Measurements from ENCODE around the gene TLR8. TPM values are rescaled to one million over a fixed set of nuclear protein-coding genes. Genes with fewer than 3 reads are reported as not detected.
A peak's percentile ranks its signal among the peaks of the same experiment; 100 is the strongest.
"Not testable (repeated sequence)": the region's sequence is repeated elsewhere in the genome, so short reads cannot be mapped to it uniquely, and the experiment has no call there.

The TLR8 gene
- total RNA-seq, 1 donor from 2014 or later = 1.5 TPM

DNA sequence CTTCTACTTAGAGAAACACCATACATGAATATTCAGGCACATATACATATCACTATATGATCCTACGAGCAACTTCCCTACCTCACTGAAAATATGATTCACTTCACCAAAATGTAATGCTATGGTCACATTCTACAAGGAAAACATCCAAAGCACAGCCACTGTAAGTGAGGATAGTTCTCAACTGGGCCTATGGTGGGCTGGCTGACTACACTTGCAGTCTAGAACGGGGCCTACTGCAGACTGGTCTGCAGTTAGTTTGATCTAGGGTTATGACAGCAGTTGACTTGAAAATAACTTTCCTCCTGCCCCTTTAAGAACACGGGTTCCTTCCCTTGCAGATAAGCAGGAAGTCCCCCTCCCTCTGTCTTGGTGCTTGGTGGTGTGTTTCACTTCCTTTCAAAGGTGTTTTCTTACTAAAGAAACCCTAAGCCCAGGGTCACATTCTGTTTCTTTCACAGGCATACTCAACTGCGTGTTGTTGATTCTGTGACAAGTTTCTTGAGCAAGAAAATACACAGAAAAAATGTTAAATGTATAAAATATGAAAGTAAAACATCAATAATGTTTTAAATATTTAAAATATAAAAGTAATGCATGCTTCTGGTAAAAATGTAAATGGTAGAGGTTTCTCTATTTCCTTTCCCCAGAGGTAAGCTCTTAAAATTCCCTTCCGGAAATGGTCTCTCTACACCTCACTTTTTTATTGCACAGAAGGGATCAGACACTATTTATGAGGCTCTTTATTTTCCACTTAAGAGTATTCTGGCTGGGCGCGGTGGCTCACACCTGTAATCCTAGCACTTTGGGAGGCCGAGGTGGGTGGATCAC is 50.5 kb downstream of the TLR8 start:
- intact Hi-C loops (cut with DNase I) = no loop called here
- peak; percentile 37 for ATAC-seq
- no peak for DNase-seq (ENCODE audit: missing footprints)

GRCh38 chrX:12958059-12958458 is 51.6 kb downstream of the TLR8 start:
- intact Hi-C loops (cut with DNase I) = no loop called here
- DNase-seq (ENCODE audit: missing footprints) (no peak), ATAC-seq (no peak)

GRCh38 chrX:12958461-12958860 is 52.0 kb downstream of the TLR8 start:
- intact Hi-C loops (cut with DNase I) = no loop called here
- ATAC-seq = no peak
- no peak for DNase-seq (ENCODE audit: missing footprints)

DNA sequence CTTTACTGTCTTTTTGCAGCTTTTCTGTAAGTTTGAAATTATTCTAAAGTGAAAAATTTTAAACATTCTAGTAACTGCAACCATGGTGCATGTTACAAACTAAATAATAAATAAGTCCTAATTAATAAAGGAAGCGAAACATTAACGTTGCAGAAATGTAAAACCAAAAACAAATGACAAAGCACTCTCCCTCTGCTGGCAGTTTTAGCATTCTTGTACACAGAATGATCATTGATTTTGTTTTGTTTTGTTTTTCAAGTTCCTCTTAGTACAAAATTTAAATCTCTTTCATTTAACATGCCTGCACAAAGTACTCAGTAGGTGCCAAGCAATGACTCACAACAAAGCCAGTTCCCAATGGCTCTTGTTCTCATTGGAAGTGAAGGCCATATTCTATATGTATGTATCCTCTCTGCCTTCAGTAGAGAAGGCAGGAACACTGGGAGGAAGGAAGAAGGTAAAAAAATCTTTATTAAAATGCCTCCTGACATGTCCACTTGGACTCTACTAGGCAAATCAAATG is 54.8 kb downstream of the TLR8 start:
- ATAC-seq (no peak), DNase-seq (ENCODE audit: missing footprints) (no peak)
- intact Hi-C loops (cut with DNase I) = no loop called here

DNA sequence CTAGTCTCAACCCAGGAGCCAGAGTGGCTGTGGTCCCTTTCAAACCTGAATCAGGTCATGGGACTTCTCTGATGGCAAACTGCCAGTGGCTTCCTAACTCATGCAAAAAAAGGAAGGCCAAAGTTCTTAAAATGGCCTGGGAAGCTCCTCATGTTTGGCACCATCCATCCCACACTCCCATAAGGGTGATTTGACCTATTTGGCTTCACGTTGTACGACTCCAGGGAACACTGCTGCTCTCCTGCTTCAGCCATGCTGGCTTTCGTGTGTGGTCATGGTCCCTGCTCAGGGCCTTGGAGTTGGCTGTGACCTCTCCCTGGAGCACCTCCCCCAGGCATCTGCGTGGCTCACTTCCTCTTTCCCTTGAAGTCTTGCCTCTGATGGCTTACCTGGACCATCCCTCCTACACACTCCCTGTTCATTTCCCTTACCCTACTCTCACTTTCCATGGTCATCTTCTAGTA is 55.7 kb downstream of the TLR8 start:
- DNase-seq (ENCODE audit: missing footprints) (no peak), ATAC-seq (no peak)
- intact Hi-C loops (cut with DNase I) = no loop called here

- ATAC-seq; DNase-seq (ENCODE audit: missing footprints); intact Hi-C loops (cut with DNase I): not testable (repeated sequence)
Measured at GRCh38 chrX:12963210-12963850, 56.9 kb downstream of the TLR8 start.

DNA sequence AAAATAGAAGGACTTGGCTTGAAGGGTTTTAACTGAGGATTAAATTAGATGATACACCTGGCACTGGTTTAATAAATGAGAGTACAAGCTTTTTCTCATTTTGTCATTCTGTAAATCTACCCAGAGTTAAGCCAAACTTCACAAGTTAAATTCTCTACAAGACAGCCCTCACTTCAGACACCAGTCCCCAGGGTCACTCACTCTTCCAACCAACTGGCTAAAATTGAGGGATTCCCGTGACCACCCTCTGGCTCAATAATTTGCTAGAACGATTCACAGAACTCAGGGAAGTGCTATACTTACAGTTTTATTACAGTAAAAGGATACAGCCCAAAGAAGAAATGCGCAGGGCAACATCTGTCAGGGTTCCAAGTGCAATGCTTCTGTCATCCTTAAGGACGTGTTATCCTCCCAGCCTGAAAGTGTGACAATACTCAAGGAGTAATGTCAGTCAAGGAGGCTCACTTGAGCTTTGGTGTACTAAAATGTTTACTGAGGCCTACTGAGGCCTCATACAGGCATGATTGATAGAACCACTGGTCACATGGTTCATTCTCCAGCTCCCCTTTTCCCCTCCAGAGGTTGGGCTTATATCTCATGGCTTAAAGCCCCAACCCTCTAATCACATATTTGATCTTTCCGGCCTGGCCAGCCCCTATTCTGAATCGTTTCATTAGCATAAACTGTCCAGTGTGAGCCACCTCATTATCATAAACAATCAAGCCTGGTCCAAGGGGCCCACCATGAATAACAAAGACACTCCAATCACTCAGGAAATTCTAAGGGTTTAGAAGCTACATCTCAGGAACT is 58.9 kb downstream of the TLR8 start:
- DNase-seq (ENCODE audit: missing footprints) (no peak), ATAC-seq (no peak)
- intact Hi-C loops (cut with DNase I) = no loop called here

GRCh38 chrX:12966151-12966550 is 59.7 kb downstream of the TLR8 start:
- DNase-seq (ENCODE audit: missing footprints) = no peak
- ATAC-seq = no peak
- intact Hi-C loops (cut with DNase I) = no loop called here

DNA sequence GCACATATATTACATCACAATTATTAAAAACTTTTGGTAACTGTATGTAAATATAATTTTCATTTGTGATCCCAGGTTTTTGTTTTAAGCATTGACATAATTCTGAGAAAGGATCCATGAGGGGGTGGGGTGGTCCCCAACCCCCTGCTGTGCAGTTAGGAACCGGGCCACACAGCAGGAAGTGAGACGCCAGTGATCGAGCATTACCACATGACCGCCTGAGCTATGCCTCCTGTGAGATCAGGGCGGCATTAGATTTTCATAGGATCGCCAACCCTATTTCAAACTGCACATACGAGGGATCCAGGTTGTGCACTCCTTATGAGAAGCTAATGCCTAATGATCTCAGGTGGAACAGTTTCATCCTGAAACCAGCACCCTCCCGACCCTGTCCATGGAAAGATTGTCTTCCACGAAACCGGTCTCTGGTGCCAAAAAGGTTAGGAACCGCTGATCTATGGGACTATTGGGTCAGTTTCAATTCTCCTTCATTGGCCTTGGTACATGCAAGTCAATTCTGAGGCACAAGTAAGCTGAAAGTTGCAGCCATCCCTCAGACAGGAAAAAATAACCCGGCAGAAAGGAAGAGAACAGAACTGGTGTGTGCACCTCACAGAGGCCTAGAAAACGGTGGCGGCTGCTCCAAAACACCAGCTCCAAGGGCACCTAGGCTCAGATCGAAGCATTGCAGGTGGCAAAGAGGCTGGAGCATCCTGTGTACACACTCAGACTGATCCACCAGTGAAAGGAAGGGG is 61.5 kb downstream of the TLR8 start:
- intact Hi-C loops (cut with DNase I) = no loop called here
- no peak for ATAC-seq
- no peak for DNase-seq (ENCODE audit: missing footprints)

- DNase-seq (ENCODE audit: missing footprints) = no peak
Measured at GRCh38 chrX:12970691-12971202, 64.3 kb downstream of the TLR8 start.

GRCh38 chrX:12971282-12972003 is 65.0 kb downstream of the TLR8 start:
- intact Hi-C loops (cut with DNase I) = loop anchor here (2.0 to 10.0 kb wide), 4 partner anchors 191 to 683 kb away; partner anchors contain the start of gene TCEANC

More at GRCh38 chrX:12970691-12971202, 64.3 kb downstream of the TLR8 start:
- intact Hi-C loops (cut with DNase I) = loop anchor here (2.0 to 10.0 kb wide), 4 partner anchors 192 to 684 kb away; partner anchors contain the start of gene TCEANC
- ATAC-seq = peak; percentile 58

GRCh38 chrX:12972243-12972642 is 65.8 kb downstream of the TLR8 start:
- intact Hi-C loops (cut with DNase I) = loop anchor here (5.0 to 10.0 kb wide), 3 partner anchors 190 to 683 kb away; partner anchors contain the start of gene TCEANC
- ATAC-seq = no peak
- DNase-seq (ENCODE audit: missing footprints) = no peak

More at GRCh38 chrX:12971282-12972003, 65.0 kb downstream of the TLR8 start:
- ATAC-seq (peak; percentile 20), DNase-seq (ENCODE audit: missing footprints) (peak; percentile 71)

Other genes with a start within 250 kb of the TLR8 start
- 4.7 TPM for gene PRPS2, start 115.2 kb upstream of the TLR8 start, total RNA-seq
- 0.68 TPM for gene TLR7, start 39.5 kb upstream of the TLR8 start, total RNA-seq
- gene TMSB4X, start 68.5 kb downstream of the TLR8 start, total RNA-seq = 1,134 TPM
- gene FAM9C, start 138.0 kb downstream of the TLR8 start, total RNA-seq = 0.38 TPM